Measurements from ENCODE around the gene INTS13.

DNA sequence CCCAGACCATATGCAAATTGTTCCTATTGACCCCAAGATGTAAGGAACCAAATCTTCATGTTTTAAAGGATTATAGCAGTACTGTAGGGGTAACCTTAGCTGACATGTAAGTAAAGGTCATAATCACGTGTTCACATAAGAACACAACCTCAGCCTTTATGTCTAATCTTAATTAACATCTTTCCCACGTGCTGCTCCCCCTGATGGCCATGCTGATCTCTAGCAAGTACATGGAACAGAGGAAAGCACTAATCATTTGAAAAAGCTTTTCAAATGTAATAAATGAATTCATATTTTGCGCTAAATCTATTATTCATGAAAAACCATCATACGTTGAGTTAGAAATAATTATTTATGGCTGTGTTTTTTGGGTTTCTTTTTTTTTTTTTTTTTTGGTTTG lies 74.3 kb downstream of the INTS13 start:
- TF ChIP-seq POLR2A (IDR thresholded peaks at IDR 0.05; ENCODE audit: low read depth, low read length) (no peak), RAD21 (IDR thresholded peaks at IDR 0.05; ENCODE audit: low read length) (no peak), BHLHE40 (IDR thresholded peaks at IDR 0.05; ENCODE audit: low read depth, low read length) (no peak), MXI1 (IDR thresholded peaks at IDR 0.05; ENCODE audit: borderline replicate concordance, low read depth, low read length) (no peak), FOS (IDR thresholded peaks at IDR 0.05; ENCODE audit: low read depth, low read length) (no peak), MAZ (IDR thresholded peaks at IDR 0.05; ENCODE audit: borderline replicate concordance, low read depth, low read length) (no peak), MAFK (IDR thresholded peaks at IDR 0.05; ENCODE audit: low read depth, low read length) (no peak), RFX5 (IDR thresholded peaks at IDR 0.05; ENCODE audit: low read depth, low read length) (no peak)
- TF ChIP-seq, protein P1, sequence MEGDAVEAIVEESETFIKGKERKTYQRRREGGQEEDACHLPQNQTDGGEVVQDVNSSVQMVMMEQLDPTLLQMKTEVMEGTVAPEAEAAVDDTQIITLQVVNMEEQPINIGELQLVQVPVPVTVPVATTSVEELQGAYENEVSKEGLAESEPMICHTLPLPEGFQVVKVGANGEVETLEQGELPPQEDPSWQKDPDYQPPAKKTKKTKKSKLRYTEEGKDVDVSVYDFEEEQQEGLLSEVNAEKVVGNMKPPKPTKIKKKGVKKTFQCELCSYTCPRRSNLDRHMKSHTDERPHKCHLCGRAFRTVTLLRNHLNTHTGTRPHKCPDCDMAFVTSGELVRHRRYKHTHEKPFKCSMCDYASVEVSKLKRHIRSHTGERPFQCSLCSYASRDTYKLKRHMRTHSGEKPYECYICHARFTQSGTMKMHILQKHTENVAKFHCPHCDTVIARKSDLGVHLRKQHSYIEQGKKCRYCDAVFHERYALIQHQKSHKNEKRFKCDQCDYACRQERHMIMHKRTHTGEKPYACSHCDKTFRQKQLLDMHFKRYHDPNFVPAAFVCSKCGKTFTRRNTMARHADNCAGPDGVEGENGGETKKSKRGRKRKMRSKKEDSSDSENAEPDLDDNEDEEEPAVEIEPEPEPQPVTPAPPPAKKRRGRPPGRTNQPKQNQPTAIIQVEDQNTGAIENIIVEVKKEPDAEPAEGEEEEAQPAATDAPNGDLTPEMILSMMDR (conservative IDR thresholded peaks at IDR 0.05; ENCODE audit: low read depth, low read length) = peak; percentile 35
- TF ChIP-seq, protein P2, sequence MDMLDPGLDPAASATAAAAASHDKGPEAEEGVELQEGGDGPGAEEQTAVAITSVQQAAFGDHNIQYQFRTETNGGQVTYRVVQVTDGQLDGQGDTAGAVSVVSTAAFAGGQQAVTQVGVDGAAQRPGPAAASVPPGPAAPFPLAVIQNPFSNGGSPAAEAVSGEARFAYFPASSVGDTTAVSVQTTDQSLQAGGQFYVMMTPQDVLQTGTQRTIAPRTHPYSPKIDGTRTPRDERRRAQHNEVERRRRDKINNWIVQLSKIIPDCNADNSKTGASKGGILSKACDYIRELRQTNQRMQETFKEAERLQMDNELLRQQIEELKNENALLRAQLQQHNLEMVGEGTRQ (IDR thresholded peaks at IDR 0.05; ENCODE audit: low read depth, low read length) = no peak

Data from IMR-90 (cell line).